OCI-LY7 (cell line): Measurements from ENCODE around the gene CTNNA2. TPM values are rescaled to one million over a fixed set of nuclear protein-coding genes. Genes with fewer than 3 reads are reported as not detected.

Experiments used
- BruUV-seq: library from RNA; stranded (reverse); fragments of 400-500 nt; replicated peaks from 2 replicates; lab custom pipeline; 2021; lab: Mats Ljungman, UMichigan
- CTCF ChIA-PET: fragments of 300-600 bp; sonication (Branson Sonifier 250); formaldehyde crosslinking; loops from one replicate; lab custom pipeline; 2022; ENCODE audit warnings: antibody characterized with exemption; ENCODE audit not compliant: unreplicated experiment; lab: Charles Lee
- POLR2A ChIA-PET: fragments of 300-600 bp; sonication (Branson Sonifier 250); formaldehyde crosslinking; loops from one replicate; lab custom pipeline; 2022; ENCODE audit warnings: antibody characterized with exemption; lab: Charles Lee
- DNase-seq: peaks from one replicate; pipeline ENCODE4 v3.0.0-alpha.2; 2015; ENCODE audit warnings: low spot score
- H2AFZ ChIP-seq: fragments of 200-600 bp; sonication (generic), shearing (Covaris generic); 2 replicates; pipeline ENCODE4 v1.6.1; 2014; ENCODE audit warnings: mild to moderate bottlenecking, antibody characterized with exemption, low read length, moderate library complexity
- H3K27ac ChIP-seq: fragments of 200-600 bp; sonication (generic); 2 replicates; pipeline ENCODE4 v1.5.1; 2014; ENCODE audit warnings: mixed run types, low read depth, mild to moderate bottlenecking, moderate library complexity, low read length, inconsistent platforms; ENCODE audit not compliant: poor library complexity, severe bottlenecking
- H3K36me3 ChIP-seq: fragments of 200-600 bp; sonication (generic); 2 replicates; pipeline ENCODE4 v1.6.1; 2014; ENCODE audit warnings: mild to moderate bottlenecking, antibody characterized with exemption, low read length, moderate library complexity, mixed read lengths; ENCODE audit not compliant: insufficient read depth
- H3K4me1 ChIP-seq: fragments of 200-600 bp; sonication (generic); 2 replicates; pipeline ENCODE4 v1.5.1; 2014; ENCODE audit warnings: mild to moderate bottlenecking, low read length; ENCODE audit not compliant: insufficient read depth, poor library complexity, severe bottlenecking
- H3K4me2 ChIP-seq: fragments of 200-600 bp; sonication (generic); 2 replicates; pipeline ENCODE4 v1.6.1; 2014; ENCODE audit warnings: mild to moderate bottlenecking, low read length
- H3K4me3 ChIP-seq: fragments of 200-600 bp; sonication (generic); 2 replicates; pipeline ENCODE4 v1.5.1; 2014; ENCODE audit warnings: mild to moderate bottlenecking, low read depth, low read length; ENCODE audit not compliant: poor library complexity, severe bottlenecking
- H3K79me2 ChIP-seq: fragments of 200-600 bp; sonication (generic); 2 replicates; pipeline ENCODE4 v1.6.1; 2016; ENCODE audit warnings: low read depth, mild to moderate bottlenecking, low read length, moderate library complexity, mixed read lengths; ENCODE audit not compliant: insufficient read depth
- H3K9me2 ChIP-seq: fragments of 200-600 bp; sonication (generic); 2 replicates; pipeline ENCODE4 v1.6.1; 2016; ENCODE audit warnings: mild to moderate bottlenecking, low read length, mixed read lengths; ENCODE audit not compliant: insufficient read depth
- H3K9me3 ChIP-seq: fragments of 200-600 bp; sonication (generic); 2 replicates; pipeline ENCODE4 v1.6.1; 2014; ENCODE audit warnings: mild to moderate bottlenecking, mixed run types, low read length, mixed read lengths
- H4K20me1 ChIP-seq: fragments of 200-600 bp; sonication (generic); 2 replicates; pipeline ENCODE4 v1.6.1; 2014; ENCODE audit warnings: mild to moderate bottlenecking, antibody characterized with exemption, low read length, moderate library complexity, mixed read lengths; ENCODE audit not compliant: insufficient read depth
- EZH2phosphoT487 ChIP-seq: fragments of 200-600 bp; sonication (generic); IDR thresholded peaks from 2 replicates; pipeline ENCODE4 v1.6.1; 2018; ENCODE audit warnings: low read depth, borderline replicate concordance, mild to moderate bottlenecking, mixed run types, antibody characterized with exemption, low read length, moderate library complexity, mixed read lengths
- intact Hi-C: fragments of 100-400 bp; cut with micrococcal nuclease; formaldehyde crosslinking; loops from one replicate; pipeline ENCODE4 v1.10.0; 2022; ENCODE audit not compliant: unreplicated experiment
- total RNA-seq, 2 experiments: library from RNA; depleted of rRNA in 1 of 2; stranded (reverse); fragments of >200 nt in 1 of 2; shearing (Covaris generic) in 1 of 2; gene quantifications; 2 replicates each; pipeline ENCODE4 v1.2.3, GENCODE V29; 2014 to 2022
- TF ChIP-seq, protein P1 (sequence below): fragments of 200-600 bp; sonication (generic); conservative IDR thresholded peaks from 2 replicates; pipeline ENCODE4 v1.5.1; 2014; ENCODE audit warnings: mild to moderate bottlenecking, antibody characterized with exemption, low read length, moderate library complexity, mixed read lengths

CTNNA2 gene
- total RNA-seq, 2 experiments from 2014 or later: 0.19 to 2.7 TPM

DNA sequence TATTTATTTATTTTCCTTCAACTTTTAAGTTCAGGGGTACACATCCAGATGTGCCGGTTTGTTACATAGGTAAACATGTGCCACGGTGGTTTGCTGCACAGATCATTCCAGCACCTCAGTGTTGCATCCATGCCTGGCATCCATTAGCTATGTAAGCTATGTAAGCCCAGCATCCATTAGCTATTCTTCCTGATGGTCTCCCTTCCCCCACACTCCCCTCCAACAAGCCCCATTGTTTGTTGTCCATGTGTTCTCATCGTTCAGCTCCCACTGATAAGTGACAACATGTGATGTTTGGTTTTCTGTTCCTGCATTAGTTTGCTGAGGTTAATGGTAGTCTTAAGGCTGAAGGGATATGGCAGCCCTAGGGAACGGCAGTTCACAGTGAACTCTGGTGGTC, 203.4 kb downstream of the CTNNA2 start:
- POLR2A ChIA-PET: no interaction called here
- no peak overlapping the region for H3K4me3 ChIP-seq
- intact Hi-C loops: no loop called here
- no peaks in the 10 kb centered on the region for H3K79me2 ChIP-seq
- no peak overlapping the region for H3K4me2 ChIP-seq
- no peak for DNase-seq
- no peaks in the 10 kb centered on the region for H3K9me3 ChIP-seq
- CTCF ChIA-PET: no interaction called here
- no peaks in the 10 kb centered on the region for H3K9me2 ChIP-seq
- H3K36me3 ChIP-seq: no peaks in the 10 kb centered on the region
- no peak overlapping the region for H2AFZ ChIP-seq
- H3K4me1 ChIP-seq: no peaks in the 10 kb centered on the region
- H4K20me1 ChIP-seq: no peaks in the 10 kb centered on the region; the same call in 1 of the 2 replicates
- H3K27ac ChIP-seq: no peak overlapping the region
- BruUV-seq: no TSS peak
- TF ChIP-seq EZH2phosphoT487: no peak
- TF ChIP-seq, protein P1, sequence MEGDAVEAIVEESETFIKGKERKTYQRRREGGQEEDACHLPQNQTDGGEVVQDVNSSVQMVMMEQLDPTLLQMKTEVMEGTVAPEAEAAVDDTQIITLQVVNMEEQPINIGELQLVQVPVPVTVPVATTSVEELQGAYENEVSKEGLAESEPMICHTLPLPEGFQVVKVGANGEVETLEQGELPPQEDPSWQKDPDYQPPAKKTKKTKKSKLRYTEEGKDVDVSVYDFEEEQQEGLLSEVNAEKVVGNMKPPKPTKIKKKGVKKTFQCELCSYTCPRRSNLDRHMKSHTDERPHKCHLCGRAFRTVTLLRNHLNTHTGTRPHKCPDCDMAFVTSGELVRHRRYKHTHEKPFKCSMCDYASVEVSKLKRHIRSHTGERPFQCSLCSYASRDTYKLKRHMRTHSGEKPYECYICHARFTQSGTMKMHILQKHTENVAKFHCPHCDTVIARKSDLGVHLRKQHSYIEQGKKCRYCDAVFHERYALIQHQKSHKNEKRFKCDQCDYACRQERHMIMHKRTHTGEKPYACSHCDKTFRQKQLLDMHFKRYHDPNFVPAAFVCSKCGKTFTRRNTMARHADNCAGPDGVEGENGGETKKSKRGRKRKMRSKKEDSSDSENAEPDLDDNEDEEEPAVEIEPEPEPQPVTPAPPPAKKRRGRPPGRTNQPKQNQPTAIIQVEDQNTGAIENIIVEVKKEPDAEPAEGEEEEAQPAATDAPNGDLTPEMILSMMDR: no peak

DNA sequence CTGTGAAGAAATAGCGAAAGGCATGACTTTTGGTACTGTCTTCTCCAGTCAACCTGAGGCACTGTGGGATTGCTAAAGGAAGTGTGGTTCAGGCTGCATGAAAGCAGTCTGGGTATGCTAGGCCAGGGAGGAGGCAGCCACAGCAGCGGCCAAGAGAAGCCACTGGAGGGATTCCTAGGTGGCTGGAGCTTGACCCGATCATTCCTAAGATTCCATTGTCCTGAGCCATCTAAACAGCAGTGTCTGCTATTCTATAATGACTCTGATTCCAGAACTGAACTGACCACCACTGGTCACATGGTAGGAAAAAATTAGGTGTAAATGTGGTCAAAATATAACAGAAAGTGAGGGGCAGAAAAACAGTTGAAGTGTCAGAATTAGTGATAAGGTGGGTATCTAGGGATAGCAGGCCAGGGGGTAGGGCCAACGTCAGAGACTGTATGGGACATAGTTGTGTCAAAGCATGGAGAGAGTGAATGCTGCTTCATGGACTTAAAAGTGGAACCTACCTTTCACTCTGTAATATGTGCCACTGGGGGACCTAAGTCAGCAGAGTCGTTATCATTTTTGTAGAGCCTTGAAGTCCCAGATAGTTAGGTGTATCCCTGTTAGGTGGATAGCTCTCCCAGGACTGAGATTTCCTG, 204.6 kb downstream of the CTNNA2 start:
- Histone ChIP-seq H2AFZ (no peak overlapping the region), H3K4me3 (no peak overlapping the region), H3K36me3 (no peaks in the 10 kb centered on the region), H3K9me3 (no peaks in the 10 kb centered on the region), H3K4me1 (no peaks in the 10 kb centered on the region), H3K27ac (no peak overlapping the region), H3K4me2 (no peak overlapping the region), H3K9me2 (no peaks in the 10 kb centered on the region), H4K20me1 (no peaks in the 10 kb centered on the region), H3K79me2 (no peaks in the 10 kb centered on the region)
- intact Hi-C loops: no loop called here
- CTCF ChIA-PET: no interaction called here
- DNase-seq: no peak
- POLR2A ChIA-PET: interaction anchor here (0.6 kb wide), 1 partner anchor 74 kb away, joined by 6 read pairs; no protein-coding TSS in a partner anchor
- no peak for TF ChIP-seq EZH2phosphoT487
- TF ChIP-seq, protein P1: no peak
- no TSS peak for BruUV-seq

DNA sequence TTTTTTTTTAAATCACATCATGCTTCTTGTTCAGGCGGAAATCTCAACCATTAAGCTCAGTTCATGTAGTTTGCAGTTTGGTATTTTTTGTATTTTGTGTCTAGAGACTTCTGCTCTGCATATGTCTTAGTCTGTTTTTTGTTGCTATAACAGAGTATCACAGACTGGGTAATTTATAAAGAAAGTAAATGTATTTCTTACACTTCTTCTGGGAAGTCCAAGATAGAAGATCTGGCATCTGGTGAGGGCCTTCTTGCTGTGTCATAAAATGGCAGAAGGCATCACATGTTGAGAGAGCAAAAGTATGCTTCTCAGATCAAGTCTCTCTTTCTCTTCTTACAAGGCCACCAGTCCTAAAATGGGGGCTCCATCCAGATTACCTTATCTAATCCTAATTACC, 208.2 kb downstream of the CTNNA2 start:
- Histone ChIP-seq H3K4me2 (no peak overlapping the region), H3K27ac (no peak overlapping the region), H3K4me3 (no peak overlapping the region), H2AFZ (no peak overlapping the region), H4K20me1 (no peaks in the 10 kb centered on the region), H3K9me2 (no peaks in the 10 kb centered on the region), H3K36me3 (no peaks in the 10 kb centered on the region), H3K4me1 (no peaks in the 10 kb centered on the region), H3K79me2 (no peaks in the 10 kb centered on the region), H3K9me3 (no peaks in the 10 kb centered on the region)
- no peak for TF ChIP-seq EZH2phosphoT487
- TF ChIP-seq, protein P1: no peak
- CTCF ChIA-PET: no interaction called here
- intact Hi-C loops: no loop called here
- POLR2A ChIA-PET: interaction anchor here (0.6 to 0.8 kb wide), 4 partner anchors 11 to 1747 kb away, joined by 3 to 4 read pairs (median 4); no protein-coding TSS in a partner anchor
- BruUV-seq: no TSS peak
- no peak for DNase-seq
